ENCODE results near the gene MYEOV.

DNA sequence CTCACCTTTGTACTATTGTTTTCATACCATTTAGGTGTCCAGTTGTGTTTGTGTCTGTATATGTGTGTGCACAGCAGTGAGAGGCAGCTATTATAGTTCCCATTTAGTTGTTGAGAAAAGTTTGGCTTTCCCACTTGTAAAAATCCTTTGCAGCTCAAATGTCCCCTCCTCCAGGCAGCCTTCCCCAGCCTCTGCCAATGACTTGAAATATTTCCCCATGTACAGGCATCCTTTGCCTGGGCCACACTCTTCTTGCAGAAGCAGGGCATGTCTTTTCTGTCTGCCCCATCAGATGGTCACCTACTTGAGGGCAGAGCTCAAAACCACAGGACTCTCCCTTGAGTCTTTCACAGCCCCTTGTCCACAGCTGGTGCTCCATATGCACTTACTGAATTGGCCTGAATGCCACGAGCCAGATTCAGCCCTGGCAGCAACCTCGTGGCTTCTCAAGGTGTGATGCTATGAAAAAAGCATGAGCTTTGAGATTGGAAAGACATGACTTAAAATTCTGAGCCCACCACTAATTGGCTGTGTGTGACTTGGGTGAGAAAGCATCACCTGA lies 39.3 kb downstream of the MYEOV start:
- TF ChIP-seq, protein P1, sequence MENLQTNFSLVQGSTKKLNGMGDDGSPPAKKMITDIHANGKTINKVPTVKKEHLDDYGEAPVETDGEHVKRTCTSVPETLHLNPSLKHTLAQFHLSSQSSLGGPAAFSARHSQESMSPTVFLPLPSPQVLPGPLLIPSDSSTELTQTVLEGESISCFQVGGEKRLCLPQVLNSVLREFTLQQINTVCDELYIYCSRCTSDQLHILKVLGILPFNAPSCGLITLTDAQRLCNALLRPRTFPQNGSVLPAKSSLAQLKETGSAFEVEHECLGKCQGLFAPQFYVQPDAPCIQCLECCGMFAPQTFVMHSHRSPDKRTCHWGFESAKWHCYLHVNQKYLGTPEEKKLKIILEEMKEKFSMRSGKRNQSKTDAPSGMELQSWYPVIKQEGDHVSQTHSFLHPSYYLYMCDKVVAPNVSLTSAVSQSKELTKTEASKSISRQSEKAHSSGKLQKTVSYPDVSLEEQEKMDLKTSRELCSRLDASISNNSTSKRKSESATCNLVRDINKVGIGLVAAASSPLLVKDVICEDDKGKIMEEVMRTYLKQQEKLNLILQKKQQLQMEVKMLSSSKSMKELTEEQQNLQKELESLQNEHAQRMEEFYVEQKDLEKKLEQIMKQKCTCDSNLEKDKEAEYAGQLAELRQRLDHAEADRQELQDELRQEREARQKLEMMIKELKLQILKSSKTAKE (IDR thresholded peaks at IDR 0.05; ENCODE audit: low read depth, poor library complexity, severe bottlenecking): no peak
- TF ChIP-seq, protein P2, sequence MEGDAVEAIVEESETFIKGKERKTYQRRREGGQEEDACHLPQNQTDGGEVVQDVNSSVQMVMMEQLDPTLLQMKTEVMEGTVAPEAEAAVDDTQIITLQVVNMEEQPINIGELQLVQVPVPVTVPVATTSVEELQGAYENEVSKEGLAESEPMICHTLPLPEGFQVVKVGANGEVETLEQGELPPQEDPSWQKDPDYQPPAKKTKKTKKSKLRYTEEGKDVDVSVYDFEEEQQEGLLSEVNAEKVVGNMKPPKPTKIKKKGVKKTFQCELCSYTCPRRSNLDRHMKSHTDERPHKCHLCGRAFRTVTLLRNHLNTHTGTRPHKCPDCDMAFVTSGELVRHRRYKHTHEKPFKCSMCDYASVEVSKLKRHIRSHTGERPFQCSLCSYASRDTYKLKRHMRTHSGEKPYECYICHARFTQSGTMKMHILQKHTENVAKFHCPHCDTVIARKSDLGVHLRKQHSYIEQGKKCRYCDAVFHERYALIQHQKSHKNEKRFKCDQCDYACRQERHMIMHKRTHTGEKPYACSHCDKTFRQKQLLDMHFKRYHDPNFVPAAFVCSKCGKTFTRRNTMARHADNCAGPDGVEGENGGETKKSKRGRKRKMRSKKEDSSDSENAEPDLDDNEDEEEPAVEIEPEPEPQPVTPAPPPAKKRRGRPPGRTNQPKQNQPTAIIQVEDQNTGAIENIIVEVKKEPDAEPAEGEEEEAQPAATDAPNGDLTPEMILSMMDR (IDR thresholded peaks at IDR 0.05 in 2 of 3, conservative IDR thresholded peaks at IDR 0.05 in 1 of 3; ENCODE audit: control insufficient read depth in 2 of 3, extremely low read depth in 1 of 3, insufficient read depth in 1 of 3, low read depth in 3 of 3, low read length in 3 of 3): no peak
- no peak for TF ChIP-seq POLR2AphosphoS5 (IDR thresholded peaks at IDR 0.05; ENCODE audit: low read length)
- no peak for TF ChIP-seq POLR2A (IDR thresholded peaks at IDR 0.05; ENCODE audit: low read depth, low read length)
- no peak for TF ChIP-seq EZH2 (IDR thresholded peaks at IDR 0.05; ENCODE audit: borderline replicate concordance, control insufficient read depth, low read depth, low read length)
- TF ChIP-seq STAT1 (conservative IDR thresholded peaks at IDR 0.05): no peak
- TF ChIP-seq GABPA (IDR thresholded peaks at IDR 0.05; ENCODE audit: low read depth): no peak
- TF ChIP-seq, protein P3, sequence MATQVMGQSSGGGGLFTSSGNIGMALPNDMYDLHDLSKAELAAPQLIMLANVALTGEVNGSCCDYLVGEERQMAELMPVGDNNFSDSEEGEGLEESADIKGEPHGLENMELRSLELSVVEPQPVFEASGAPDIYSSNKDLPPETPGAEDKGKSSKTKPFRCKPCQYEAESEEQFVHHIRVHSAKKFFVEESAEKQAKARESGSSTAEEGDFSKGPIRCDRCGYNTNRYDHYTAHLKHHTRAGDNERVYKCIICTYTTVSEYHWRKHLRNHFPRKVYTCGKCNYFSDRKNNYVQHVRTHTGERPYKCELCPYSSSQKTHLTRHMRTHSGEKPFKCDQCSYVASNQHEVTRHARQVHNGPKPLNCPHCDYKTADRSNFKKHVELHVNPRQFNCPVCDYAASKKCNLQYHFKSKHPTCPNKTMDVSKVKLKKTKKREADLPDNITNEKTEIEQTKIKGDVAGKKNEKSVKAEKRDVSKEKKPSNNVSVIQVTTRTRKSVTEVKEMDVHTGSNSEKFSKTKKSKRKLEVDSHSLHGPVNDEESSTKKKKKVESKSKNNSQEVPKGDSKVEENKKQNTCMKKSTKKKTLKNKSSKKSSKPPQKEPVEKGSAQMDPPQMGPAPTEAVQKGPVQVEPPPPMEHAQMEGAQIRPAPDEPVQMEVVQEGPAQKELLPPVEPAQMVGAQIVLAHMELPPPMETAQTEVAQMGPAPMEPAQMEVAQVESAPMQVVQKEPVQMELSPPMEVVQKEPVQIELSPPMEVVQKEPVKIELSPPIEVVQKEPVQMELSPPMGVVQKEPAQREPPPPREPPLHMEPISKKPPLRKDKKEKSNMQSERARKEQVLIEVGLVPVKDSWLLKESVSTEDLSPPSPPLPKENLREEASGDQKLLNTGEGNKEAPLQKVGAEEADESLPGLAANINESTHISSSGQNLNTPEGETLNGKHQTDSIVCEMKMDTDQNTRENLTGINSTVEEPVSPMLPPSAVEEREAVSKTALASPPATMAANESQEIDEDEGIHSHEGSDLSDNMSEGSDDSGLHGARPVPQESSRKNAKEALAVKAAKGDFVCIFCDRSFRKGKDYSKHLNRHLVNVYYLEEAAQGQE (IDR thresholded peaks at IDR 0.05; ENCODE audit: low read depth, low read length): no peak
- TF ChIP-seq RFX5 (IDR thresholded peaks at IDR 0.05; ENCODE audit: low read depth, low read length): no peak
- no peak for TF ChIP-seq TCF12 (IDR thresholded peaks at IDR 0.05; ENCODE audit: low read depth, low read length)
- no peak for TF ChIP-seq CBX3 (IDR thresholded peaks at IDR 0.05; ENCODE audit: borderline replicate concordance, low read depth)
- TF ChIP-seq MTA3 (IDR thresholded peaks at IDR 0.05; ENCODE audit: borderline replicate concordance, low read length): no peak
- TF ChIP-seq, protein P4, sequence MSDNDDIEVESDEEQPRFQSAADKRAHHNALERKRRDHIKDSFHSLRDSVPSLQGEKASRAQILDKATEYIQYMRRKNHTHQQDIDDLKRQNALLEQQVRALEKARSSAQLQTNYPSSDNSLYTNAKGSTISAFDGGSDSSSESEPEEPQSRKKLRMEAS (IDR thresholded peaks at IDR 0.05; ENCODE audit: low read depth, low read length): no peak
- no peak for TF ChIP-seq ZZZ3 (IDR thresholded peaks at IDR 0.05; ENCODE audit: control insufficient read depth, insufficient read length, low read depth)
